SU-DHL-6 (cell line): ENCODE data around the gene SIKE1.
"Not testable (repeated sequence)": the region's sequence is repeated elsewhere in the genome, so short reads cannot be mapped to it uniquely, and the experiment has no call there.

Experiments used
- EZH2phosphoT487 ChIP-seq: fragments of 200-600 bp; sonication (generic), shearing (Covaris generic); conservative IDR thresholded peaks from 2 replicates; pipeline ENCODE4 v1.6.1; 2018; ENCODE audit warnings: mild to moderate bottlenecking, antibody characterized with exemption, low read length, moderate library complexity, mixed read lengths
- TF ChIP-seq, protein P1 (sequence below): fragments of 200-600 bp; sonication (generic); IDR thresholded peaks from one replicate; pipeline ENCODE4 v1.5.1; 2017; ENCODE audit warnings: antibody characterized with exemption, mild to moderate bottlenecking, low read length, moderate library complexity; ENCODE audit not compliant: insufficient read depth, poor library complexity, severe bottlenecking

GRCh38 chr1:114776726-114777125, 3.8 kb downstream of the SIKE1 start:
- TF ChIP-seq, protein P1, sequence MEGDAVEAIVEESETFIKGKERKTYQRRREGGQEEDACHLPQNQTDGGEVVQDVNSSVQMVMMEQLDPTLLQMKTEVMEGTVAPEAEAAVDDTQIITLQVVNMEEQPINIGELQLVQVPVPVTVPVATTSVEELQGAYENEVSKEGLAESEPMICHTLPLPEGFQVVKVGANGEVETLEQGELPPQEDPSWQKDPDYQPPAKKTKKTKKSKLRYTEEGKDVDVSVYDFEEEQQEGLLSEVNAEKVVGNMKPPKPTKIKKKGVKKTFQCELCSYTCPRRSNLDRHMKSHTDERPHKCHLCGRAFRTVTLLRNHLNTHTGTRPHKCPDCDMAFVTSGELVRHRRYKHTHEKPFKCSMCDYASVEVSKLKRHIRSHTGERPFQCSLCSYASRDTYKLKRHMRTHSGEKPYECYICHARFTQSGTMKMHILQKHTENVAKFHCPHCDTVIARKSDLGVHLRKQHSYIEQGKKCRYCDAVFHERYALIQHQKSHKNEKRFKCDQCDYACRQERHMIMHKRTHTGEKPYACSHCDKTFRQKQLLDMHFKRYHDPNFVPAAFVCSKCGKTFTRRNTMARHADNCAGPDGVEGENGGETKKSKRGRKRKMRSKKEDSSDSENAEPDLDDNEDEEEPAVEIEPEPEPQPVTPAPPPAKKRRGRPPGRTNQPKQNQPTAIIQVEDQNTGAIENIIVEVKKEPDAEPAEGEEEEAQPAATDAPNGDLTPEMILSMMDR: not testable (repeated sequence)
- TF ChIP-seq EZH2phosphoT487: not testable (repeated sequence)
